Fibroblast of lung (primary cell): Measurements from ENCODE around the gene ZFP42.

ENCODE experiments used
- CTCF ChIP-seq, 2 donors: IDR thresholded peaks in 1 of 2; conservative IDR thresholded peaks in 1 of 2; 1 replicate in 1 of 2; 2 replicates in 1 of 2; pipeline ENCODE4 v1.5.1; 2011 to 2012; ENCODE audit warnings: low read length in 2 of 2, control low read depth in 1 of 2, inconsistent platforms in 1 of 2, low read depth in 1 of 2, mild to moderate bottlenecking in 1 of 2
- EZH2 ChIP-seq: IDR thresholded peaks from 2 replicates; pipeline ENCODE4 v1.5.1; 2012; ENCODE audit warnings: low read length, control low read depth, mild to moderate bottlenecking; ENCODE audit errors: missing control alignments

GRCh38 chr4:188023682-188024081 lies 28.1 kb downstream of the ZFP42 start:
- TF ChIP-seq CTCF (conservative IDR thresholded peaks at IDR 0.05 in 1 of 2, IDR thresholded peaks at IDR 0.05 in 1 of 2; ENCODE audit: low read depth in 1 of 2, low read length in 2 of 2) (no peak), EZH2 (no peak)
